NK-92 treated with Interleukin-12 subunit alpha and Interleukin-12 subunit beta, amount 100 ng/mL, for 24 hours (cell line): ENCODE measurements around the gene MYOF.
"Not testable (repeated sequence)": the region's sequence is repeated elsewhere in the genome, so short reads cannot be mapped to it uniquely, and the experiment has no call there.

Source experiments
- DNase-seq: peaks from one replicate; lab custom pipeline; 2025; lab: John Stamatoyannopoulos, UW

MYOF gene

DNA sequence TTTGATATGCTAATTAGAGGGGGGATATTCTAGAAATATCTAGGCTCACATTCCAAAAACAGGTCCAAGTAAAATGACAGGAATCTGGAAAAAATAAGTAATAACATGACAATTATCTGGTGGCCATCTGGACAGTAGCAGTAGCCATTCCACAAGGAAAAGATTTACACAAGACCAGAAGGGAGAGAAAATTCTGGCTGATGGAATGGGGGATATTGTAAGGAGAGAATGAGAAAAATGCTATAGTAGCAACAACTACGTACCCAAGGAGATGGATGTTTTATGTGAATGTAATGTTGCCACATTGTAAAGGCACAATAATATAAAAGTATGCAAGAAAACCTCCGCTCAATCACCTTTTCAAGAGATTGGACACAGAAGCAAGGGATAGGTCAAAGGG is 5.4 kb downstream of the MYOF start:
- DNase-seq = no peak

DNA sequence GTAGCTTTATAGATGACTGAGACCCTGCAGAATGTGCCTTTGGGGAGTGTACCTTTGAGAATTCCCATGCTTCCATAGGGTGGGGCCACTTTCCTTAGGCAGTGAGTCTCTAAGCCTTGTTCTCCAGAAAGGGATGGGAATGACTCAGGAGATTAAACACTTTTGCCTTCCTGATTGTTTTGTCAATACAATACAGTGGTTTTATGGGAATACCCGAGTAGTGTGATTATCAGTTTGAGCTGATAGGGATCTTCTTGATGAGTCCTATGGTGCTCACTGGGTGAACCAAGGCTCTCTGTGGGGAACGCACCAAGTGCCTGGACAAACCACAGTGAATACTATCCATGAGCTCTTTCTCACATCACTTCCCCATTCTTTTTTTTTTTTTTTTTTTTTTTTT is 6.3 kb downstream of the MYOF start:
- DNase-seq = no peak

GRCh38 chr10:93475227-93475626 is 6.9 kb downstream of the MYOF start:
- no peak for DNase-seq

GRCh38 chr10:93473804-93474472 is 8.2 kb downstream of the MYOF start:
- no peak for DNase-seq

DNA sequence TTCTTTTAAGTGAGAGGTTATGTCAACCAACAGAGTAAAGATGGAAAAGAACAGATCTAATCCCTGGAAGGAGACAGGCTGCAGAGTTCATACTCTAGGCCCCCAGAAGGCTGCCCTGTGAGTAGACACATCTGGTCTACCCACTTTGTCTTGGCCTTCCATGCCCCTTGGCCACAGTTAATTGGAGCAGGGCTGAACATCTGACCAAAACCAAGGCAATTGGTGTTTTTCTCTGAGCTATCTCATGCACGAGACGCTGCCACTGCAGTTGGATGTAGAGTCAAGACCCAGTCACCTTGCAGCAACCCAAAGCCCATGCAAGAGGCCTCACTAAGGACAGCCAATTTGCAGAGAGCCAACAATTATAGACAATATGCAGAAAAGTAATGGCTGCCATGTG is 9.0 kb downstream of the MYOF start:
- DNase-seq = no peak

DNA sequence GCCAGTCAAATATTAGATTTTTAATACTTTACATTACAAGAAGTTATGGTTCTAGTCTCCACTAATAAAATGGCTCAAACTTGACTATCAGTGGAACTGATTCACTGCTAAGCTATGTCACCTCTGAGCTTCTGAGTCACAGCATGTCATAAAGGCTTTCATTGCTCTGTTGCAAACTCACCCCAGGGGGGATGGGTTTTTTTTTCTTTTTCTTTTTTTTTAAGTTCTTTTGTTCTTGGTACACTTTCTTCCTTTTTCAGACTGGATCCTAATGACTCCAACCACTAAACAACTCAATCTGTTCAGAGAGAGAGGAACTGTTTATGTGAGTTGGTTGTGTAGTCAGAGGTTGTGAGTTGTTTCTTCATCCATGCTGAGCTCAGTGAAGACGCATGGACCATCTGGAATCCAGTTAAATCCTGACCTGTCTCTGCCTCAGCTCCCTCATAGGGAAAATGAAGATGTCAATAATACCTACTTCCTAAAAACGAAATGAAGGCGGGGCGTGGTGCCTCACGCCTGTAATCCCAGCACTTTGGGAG is 11.0 kb downstream of the MYOF start:
- DNase-seq = no peak

GRCh38 chr10:93469454-93469853 is 12.7 kb downstream of the MYOF start:
- DNase-seq = no peak

DNA sequence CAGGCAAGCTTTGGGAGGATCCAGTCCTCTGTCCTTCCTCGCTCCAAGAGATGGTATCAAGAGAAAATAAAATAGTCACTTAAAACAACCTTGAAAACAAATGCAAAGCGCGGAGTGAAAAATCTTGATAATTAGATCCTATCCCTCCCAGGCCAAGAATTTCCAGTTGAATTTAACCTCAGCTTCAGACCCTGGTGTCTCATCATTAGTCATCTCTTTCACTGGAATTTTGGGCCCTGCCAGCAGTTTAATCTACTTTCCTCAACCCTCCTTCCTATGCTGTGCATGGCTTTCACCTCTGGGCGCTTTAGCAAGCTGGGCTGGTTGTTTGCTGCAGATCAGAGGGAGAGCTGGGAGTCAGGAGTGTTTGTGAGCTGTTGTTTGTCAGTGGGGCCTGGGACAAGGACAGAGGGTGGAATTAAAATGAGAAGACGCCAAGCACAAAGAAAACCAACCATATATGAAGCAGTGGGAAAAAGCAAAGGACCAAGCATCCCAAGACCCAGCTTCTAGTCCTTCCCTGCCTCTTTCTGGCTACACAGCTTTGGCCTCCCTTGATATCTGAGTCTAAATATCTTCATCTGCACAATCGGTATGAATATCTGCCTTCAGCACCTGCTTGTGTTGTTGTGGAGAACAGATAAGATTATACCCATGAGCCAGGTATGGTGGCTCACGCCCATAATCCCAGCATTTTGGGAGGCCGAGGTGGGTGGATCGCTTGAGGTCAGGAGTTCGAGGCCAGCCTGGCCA is 13.5 kb downstream of the MYOF start:
- no peak for DNase-seq

- not testable (repeated sequence) for DNase-seq
These were observed 14.5 kb downstream of the MYOF start for GRCh38 chr10:93467635-93468034.

GRCh38 chr10:93465806-93466675 is 16.1 kb downstream of the MYOF start:
- no peak for DNase-seq

- no peak for DNase-seq
These were observed 17.3 kb downstream of the MYOF start for GRCh38 chr10:93464776-93465388.

DNA sequence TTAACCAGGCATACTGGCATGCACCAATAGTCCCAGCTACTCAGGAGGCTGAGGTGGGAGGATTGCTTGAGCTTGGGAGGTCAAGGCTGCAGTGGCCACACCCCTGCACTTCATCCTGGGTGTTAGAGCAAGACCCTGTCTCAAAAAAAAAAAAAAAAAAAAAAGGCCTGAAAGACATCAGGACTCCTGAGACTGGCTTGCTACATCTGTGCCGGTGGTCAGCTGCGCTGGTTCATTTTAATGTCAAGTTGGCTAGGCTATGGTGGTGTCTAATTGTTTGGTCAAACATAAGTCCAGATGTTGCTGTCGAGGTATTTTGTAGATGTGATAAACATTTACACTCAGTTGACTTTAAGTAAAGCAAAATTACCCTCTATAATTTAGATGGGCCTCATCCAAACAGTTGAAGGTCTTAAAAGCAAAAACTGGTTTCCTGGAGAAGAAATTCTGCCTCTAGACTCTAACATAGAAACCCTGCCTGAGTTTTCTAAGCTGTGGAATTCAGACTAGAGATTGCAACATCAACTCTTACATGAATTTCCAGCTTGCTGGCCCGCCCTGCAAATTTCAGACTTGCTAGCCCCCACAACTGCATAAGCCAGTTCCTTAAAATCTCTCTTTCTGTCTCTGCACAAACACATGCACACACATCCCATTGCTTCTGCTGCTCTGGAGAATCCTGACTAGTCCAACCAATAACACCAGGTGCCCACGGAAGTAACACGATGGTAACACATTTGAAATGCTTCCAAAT is 18.2 kb downstream of the MYOF start:
- DNase-seq = no peak

- no peak for DNase-seq
These were observed 19.3 kb downstream of the MYOF start for GRCh38 chr10:93462881-93463280.

DNA sequence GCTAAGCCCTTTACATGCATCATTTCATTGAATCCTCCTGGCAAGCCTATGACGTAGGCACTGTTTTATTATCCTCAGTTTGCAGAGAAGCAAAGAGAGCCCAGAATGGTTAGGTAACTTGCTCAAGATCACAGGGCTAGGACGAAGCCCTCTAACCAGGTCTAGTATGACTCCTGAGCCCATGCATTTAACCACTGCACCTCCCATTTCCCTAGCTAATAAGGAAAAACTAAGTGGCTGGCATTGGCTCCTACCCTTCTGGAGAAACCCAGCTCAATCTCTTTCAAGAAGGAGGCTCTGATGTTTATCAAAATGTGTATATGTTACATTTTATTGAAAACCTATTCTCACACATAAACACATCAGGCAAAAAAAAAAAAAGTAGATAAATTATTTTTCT is 19.8 kb downstream of the MYOF start:
- no peak for DNase-seq

DNA sequence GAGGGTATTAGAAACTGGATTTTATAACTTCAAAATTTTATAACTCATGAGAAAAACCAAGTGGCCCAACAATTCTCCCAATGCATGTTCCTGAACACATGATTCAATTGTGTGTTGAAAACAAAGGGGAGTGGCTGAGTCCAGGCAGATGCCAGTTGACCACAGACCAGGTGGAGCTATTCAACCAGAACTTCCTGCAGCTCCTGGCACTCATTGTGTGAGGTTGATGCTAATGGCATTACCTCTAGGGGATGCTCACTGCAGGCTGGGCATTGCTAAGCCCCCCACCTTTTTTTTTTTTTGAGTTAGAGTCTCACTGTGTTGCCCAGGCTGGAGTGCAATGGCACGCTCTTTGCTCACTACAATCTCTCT is 20.3 kb downstream of the MYOF start:
- no peak for DNase-seq

GRCh38 chr10:93461109-93461806 is 20.9 kb downstream of the MYOF start:
- DNase-seq = no peak

DNA sequence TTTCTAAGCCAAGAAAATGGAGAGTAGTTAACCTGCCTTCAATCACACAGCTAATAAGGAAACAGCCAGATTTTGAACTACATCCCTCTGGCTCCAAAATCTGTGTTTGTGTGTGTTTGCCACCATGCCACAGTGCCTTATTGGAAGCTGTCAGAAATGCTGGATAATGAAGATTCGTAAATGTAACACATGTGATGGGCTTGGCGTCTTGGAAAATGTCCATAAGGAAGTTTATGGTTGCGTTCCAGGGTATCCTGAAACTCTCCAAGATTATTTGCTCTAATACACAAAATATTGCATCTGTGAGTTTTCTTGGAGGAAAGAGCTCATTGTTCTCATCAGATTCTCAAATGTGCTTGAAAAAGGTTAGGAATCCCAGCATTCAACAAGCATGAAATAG is 22.7 kb downstream of the MYOF start:
- no peak for DNase-seq

- DNase-seq = no peak
These were observed 23.3 kb downstream of the MYOF start for GRCh38 chr10:93458821-93459257.

DNA sequence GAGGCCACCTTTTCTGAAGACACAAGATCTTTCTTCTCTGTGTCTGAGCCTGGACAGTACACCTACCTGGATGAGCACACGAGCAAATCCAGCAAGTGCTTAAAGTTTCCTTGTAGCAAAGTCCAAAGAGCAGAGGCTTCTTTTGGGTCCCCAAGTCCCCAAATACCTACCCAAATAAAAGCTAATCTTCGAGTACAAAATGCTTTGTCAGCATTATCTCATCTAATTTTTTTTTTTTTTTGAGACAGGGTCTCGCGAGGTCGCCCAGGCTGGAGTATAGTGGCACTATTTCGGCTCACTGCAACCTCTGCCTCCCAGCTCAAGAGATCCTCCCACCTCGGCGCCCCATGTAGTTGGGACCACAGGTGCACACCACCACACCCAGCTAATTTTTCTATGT is 24.6 kb downstream of the MYOF start:
- DNase-seq = no peak

GRCh38 chr10:93456480-93456879 is 25.7 kb downstream of the MYOF start:
- no peak for DNase-seq

DNA sequence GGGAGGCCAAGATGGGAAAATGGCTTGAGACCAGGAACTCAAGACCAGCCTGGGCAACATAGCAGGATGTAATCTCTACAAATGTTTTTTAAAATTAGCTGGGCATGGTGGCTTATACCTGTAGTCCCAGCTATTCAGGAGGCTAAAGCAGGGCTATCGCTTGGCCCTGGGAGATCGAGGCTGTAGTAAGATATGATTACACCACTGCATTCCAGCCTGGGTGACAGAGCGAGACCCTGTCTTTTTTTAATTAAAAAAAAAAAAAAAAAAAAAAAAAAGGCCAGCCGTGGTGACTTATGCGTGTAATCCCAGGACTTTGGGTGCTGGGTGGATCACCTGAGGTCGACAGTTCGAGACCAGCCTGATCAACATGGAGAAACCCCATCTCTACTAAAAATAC is 27.4 kb downstream of the MYOF start:
- no peak for DNase-seq
